GM12878 (cell line): ENCODE results near the gene GPR179. TPM values are rescaled to one million over a fixed set of nuclear protein-coding genes. Genes with fewer than 3 reads are reported as not detected.

ENCODE experiments used
- BMI1 ChIP-seq: fragments of 450-650 bp; IDR thresholded peaks from 2 replicates; pipeline ENCODE4 v1.6.1; 2016; ENCODE audit warnings: mild to moderate bottlenecking, moderate library complexity, borderline replicate concordance
- CEBPB ChIP-seq, 2 experiments: fragments of 150-350 bp in 1 of 2; IDR thresholded peaks; 2 replicates each; pipeline ENCODE4 v1.6.1; 2012 to 2014; ENCODE audit warnings: low read depth in 2 of 2, low read length in 2 of 2, borderline replicate concordance in 1 of 2, inconsistent platforms in 1 of 2
- E4F1 ChIP-seq: fragments of 450-650 bp; IDR thresholded peaks from 2 replicates; pipeline ENCODE4 v1.6.1; 2018; ENCODE audit warnings: borderline replicate concordance, mild to moderate bottlenecking; ENCODE audit not compliant: partially characterized antibody
- EP300 ChIP-seq, 2 experiments: fragments of 150-350 bp in 1 of 2; IDR thresholded peaks; 2 replicates each; pipeline ENCODE4 v1.6.1; 2011 to 2012; ENCODE audit warnings: low read depth in 2 of 2, low read length in 2 of 2, borderline replicate concordance in 1 of 2, improper control_type of control experiment in 1 of 2, inconsistent platforms in 1 of 2; ENCODE audit not compliant: control insufficient read depth in 1 of 2
- NR2C1 ChIP-seq: fragments of 450-650 bp; IDR thresholded peaks from 2 replicates; pipeline ENCODE4 v1.6.1; 2017; ENCODE audit warnings: antibody characterized with exemption, mild to moderate bottlenecking, moderate library complexity
- NR2C2 ChIP-seq: IDR thresholded peaks from 2 replicates; pipeline ENCODE4 v1.6.1; 2011; ENCODE audit warnings: borderline replicate concordance, low read depth; ENCODE audit not compliant: control insufficient read depth, insufficient read length
- POU2F2 ChIP-seq: IDR thresholded peaks from 3 replicates; pipeline ENCODE4 v1.6.1; 2011; ENCODE audit warnings: low read depth, mild to moderate bottlenecking, low read length, borderline replicate concordance
- RAD21 ChIP-seq: IDR thresholded peaks from 2 replicates; pipeline ENCODE4 v1.6.1; 2011; ENCODE audit warnings: mild to moderate bottlenecking, low read depth, low read length, moderate library complexity; ENCODE audit not compliant: insufficient read depth
- RB1 ChIP-seq: fragments of 450-650 bp; formaldehyde crosslinking; IDR thresholded peaks from 2 replicates; pipeline ENCODE4 v1.6.1; 2017; ENCODE audit warnings: mild to moderate bottlenecking, borderline replicate concordance
- SMARCA5 ChIP-seq: fragments of 450-650 bp; IDR thresholded peaks from 2 replicates; pipeline ENCODE4 v1.6.1; 2017; ENCODE audit warnings: mild to moderate bottlenecking
- polyA plus RNA-seq, 11 experiments: library from polyadenylated mRNA; depleted of rRNA in 4 of 11; unstranded in 6 of 11; stranded (reverse) in 5 of 11; fragments of >200 nt; fragmentation: Nextera tagmentation in 4 of 11; fragmentation: Illumina TruSeq in 1 of 11; extraction: Ambion mirVana in 4 of 11; extraction: Trizol in 1 of 11; gene quantifications; 1 replicate in 1 of 11; 2 replicates in 10 of 11; pipeline versions ENCODE4 v1.2.1 to v1.2.3, GENCODE V29; 2011 to 2016; ENCODE audit warnings: inconsistent platforms in 2 of 11, missing spikeins in 2 of 11, low read depth in 1 of 11
- total RNA-seq, 4 experiments: library from RNA; depleted of rRNA in 3 of 4; stranded (reverse); fragments of >200 nt in 3 of 4; fragmentation: Illumina TruSeq in 1 of 4; extraction: Trizol in 1 of 4; gene quantifications; 2 replicates each; pipeline versions ENCODE4 v1.2.1 to v1.2.3, GENCODE V29; 2013 to 2021
- TF ChIP-seq, protein P1 (sequence below): fragments of 150-350 bp; IDR thresholded peaks from 2 replicates; pipeline ENCODE4 v1.6.1; 2016; ENCODE audit warnings: low read depth, low read length
- TF ChIP-seq, protein P2 (sequence below): IDR thresholded peaks from 2 replicates; pipeline ENCODE4 v1.6.1; 2012; ENCODE audit warnings: improper control_type of control experiment, low read depth, low read length; ENCODE audit not compliant: insufficient replicate concordance

The GPR179 gene
- total and polyA plus RNA-seq, 10 of the 15 experiments (the other 5 are each of a cell fraction or from before 2014, with no cell fraction given): under 0.01 to 0.08 (median 0.01) TPM; not detected in 3

DNA sequence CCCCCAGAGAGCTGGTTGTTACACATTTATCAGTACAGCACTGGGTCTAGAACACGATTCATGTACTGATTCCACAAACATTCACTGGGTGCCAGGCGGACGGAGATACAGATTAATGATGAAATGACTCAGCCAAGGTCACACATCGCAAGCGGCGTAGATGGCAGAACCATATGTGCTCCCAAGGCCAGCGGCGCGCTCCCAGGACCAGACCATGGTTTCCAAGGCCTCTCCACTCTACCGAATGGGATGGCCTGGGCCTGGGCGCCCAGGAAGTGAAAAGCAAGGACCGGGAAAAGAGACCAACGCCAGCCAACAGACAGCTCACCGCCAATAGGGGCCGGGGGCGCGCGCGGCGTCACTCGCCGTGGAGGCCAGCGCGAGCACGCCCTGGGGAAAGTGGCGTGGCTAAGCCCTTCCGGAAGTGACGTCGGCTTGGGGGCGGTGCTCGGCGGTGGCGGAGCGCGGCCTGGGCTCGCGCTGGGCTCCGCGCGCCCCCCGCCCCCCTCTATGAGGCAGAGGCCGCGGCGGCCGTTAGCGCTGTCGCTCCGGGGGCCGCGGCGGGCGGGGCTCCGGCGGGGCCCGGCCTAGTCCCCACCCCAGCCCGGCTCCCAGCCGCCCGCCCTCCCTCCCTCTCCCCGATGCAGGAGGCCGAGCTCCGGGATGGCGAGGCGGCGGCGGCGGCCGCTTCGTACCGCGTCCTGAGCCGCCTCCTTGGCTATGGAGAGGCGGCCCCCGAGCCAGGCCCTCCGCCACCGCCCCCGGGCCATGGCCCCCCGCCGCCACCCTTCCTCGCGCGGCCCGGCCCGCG is 7.9 kb upstream of the GPR179 start, which contains the start of gene SOCS7 (continued):
- TF ChIP-seq, protein P1, sequence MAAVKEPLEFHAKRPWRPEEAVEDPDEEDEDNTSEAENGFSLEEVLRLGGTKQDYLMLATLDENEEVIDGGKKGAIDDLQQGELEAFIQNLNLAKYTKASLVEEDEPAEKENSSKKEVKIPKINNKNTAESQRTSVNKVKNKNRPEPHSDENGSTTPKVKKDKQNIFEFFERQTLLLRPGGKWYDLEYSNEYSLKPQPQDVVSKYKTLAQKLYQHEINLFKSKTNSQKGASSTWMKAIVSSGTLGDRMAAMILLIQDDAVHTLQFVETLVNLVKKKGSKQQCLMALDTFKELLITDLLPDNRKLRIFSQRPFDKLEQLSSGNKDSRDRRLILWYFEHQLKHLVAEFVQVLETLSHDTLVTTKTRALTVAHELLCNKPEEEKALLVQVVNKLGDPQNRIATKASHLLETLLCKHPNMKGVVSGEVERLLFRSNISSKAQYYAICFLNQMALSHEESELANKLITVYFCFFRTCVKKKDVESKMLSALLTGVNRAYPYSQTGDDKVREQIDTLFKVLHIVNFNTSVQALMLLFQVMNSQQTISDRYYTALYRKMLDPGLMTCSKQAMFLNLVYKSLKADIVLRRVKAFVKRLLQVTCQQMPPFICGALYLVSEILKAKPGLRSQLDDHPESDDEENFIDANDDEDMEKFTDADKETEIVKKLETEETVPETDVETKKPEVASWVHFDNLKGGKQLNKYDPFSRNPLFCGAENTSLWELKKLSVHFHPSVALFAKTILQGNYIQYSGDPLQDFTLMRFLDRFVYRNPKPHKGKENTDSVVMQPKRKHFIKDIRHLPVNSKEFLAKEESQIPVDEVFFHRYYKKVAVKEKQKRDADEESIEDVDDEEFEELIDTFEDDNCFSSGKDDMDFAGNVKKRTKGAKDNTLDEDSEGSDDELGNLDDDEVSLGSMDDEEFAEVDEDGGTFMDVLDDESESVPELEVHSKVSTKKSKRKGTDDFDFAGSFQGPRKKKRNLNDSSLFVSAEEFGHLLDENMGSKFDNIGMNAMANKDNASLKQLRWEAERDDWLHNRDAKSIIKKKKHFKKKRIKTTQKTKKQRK: no peak
- TF ChIP-seq EP300 (IDR thresholded peaks at IDR 0.05; ENCODE audit: borderline replicate concordance in 1 of 2, control insufficient read depth in 1 of 2, low read depth in 2 of 2, low read length in 2 of 2) (no peak), RB1 (peak; percentile 73; the same call in 1 of the 2 replicates), CEBPB (IDR thresholded peaks at IDR 0.05; ENCODE audit: borderline replicate concordance in 1 of 2, low read depth in 2 of 2, low read length in 2 of 2) (no peak), NR2C1 (0 out of 2 replicates have a peak, but pooled peaks have one; percentile 42), RAD21 (no peak), SMARCA5 (peak; percentile 87), POU2F2 (no peak), E4F1 (no peak), NR2C2 (no peak), BMI1 (no peak)
- TF ChIP-seq, protein P2, sequence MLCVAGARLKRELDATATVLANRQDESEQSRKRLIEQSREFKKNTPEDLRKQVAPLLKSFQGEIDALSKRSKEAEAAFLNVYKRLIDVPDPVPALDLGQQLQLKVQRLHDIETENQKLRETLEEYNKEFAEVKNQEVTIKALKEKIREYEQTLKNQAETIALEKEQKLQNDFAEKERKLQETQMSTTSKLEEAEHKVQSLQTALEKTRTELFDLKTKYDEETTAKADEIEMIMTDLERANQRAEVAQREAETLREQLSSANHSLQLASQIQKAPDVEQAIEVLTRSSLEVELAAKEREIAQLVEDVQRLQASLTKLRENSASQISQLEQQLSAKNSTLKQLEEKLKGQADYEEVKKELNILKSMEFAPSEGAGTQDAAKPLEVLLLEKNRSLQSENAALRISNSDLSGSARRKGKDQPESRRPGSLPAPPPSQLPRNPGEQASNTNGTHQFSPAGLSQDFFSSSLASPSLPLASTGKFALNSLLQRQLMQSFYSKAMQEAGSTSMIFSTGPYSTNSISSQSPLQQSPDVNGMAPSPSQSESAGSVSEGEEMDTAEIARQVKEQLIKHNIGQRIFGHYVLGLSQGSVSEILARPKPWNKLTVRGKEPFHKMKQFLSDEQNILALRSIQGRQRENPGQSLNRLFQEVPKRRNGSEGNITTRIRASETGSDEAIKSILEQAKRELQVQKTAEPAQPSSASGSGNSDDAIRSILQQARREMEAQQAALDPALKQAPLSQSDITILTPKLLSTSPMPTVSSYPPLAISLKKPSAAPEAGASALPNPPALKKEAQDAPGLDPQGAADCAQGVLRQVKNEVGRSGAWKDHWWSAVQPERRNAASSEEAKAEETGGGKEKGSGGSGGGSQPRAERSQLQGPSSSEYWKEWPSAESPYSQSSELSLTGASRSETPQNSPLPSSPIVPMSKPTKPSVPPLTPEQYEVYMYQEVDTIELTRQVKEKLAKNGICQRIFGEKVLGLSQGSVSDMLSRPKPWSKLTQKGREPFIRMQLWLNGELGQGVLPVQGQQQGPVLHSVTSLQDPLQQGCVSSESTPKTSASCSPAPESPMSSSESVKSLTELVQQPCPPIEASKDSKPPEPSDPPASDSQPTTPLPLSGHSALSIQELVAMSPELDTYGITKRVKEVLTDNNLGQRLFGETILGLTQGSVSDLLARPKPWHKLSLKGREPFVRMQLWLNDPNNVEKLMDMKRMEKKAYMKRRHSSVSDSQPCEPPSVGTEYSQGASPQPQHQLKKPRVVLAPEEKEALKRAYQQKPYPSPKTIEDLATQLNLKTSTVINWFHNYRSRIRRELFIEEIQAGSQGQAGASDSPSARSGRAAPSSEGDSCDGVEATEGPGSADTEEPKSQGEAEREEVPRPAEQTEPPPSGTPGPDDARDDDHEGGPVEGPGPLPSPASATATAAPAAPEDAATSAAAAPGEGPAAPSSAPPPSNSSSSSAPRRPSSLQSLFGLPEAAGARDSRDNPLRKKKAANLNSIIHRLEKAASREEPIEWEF: no peak
